Ishikawa (cell line): ENCODE measurements around the gene CFAP54.

Experiments
- CEBPB ChIP-seq: IDR thresholded peaks from 2 replicates; pipeline ENCODE4 v1.6.1; 2012
- CREB1 ChIP-seq: IDR thresholded peaks from 2 replicates; pipeline ENCODE4 v1.6.1; 2012; ENCODE audit warnings: low read depth
- EGR1 ChIP-seq: IDR thresholded peaks from 2 replicates; pipeline ENCODE4 v1.6.1; 2012
- EP300 ChIP-seq: IDR thresholded peaks from 2 replicates; pipeline ENCODE4 v1.6.1; 2012; ENCODE audit warnings: borderline replicate concordance
- FOXM1 ChIP-seq: IDR thresholded peaks from 2 replicates; pipeline ENCODE4 v1.6.1; 2012; ENCODE audit warnings: low read depth, borderline replicate concordance
- MAX ChIP-seq: IDR thresholded peaks from 2 replicates; pipeline ENCODE4 v1.6.1; 2012
- NFIC ChIP-seq: IDR thresholded peaks from 2 replicates; pipeline ENCODE4 v1.6.1; 2012
- RAD21 ChIP-seq: IDR thresholded peaks from 2 replicates; pipeline ENCODE4 v1.6.1; 2012; ENCODE audit warnings: low read depth
- REST ChIP-seq: IDR thresholded peaks from 2 replicates; pipeline ENCODE4 v1.6.1; 2012; ENCODE audit warnings: low read depth, mild to moderate bottlenecking
- TAF1 ChIP-seq: IDR thresholded peaks from 2 replicates; pipeline ENCODE4 v1.6.1; 2012; ENCODE audit warnings: low read depth, mild to moderate bottlenecking
- TCF12 ChIP-seq: IDR thresholded peaks from 2 replicates; pipeline ENCODE4 v1.6.1; 2012; ENCODE audit warnings: low read depth
- TEAD4 ChIP-seq: IDR thresholded peaks from 2 replicates; pipeline ENCODE4 v1.6.1; 2012
- YY1 ChIP-seq: IDR thresholded peaks from 2 replicates; pipeline ENCODE4 v1.6.1; 2012; ENCODE audit warnings: low read depth
- ZBTB7A ChIP-seq: IDR thresholded peaks from 2 replicates; pipeline ENCODE4 v1.6.1; 2012; ENCODE audit warnings: low read depth
- TF ChIP-seq, protein P1 (sequence below): IDR thresholded peaks from 2 replicates; pipeline ENCODE4 v1.6.1; 2012

CFAP54 gene

DNA sequence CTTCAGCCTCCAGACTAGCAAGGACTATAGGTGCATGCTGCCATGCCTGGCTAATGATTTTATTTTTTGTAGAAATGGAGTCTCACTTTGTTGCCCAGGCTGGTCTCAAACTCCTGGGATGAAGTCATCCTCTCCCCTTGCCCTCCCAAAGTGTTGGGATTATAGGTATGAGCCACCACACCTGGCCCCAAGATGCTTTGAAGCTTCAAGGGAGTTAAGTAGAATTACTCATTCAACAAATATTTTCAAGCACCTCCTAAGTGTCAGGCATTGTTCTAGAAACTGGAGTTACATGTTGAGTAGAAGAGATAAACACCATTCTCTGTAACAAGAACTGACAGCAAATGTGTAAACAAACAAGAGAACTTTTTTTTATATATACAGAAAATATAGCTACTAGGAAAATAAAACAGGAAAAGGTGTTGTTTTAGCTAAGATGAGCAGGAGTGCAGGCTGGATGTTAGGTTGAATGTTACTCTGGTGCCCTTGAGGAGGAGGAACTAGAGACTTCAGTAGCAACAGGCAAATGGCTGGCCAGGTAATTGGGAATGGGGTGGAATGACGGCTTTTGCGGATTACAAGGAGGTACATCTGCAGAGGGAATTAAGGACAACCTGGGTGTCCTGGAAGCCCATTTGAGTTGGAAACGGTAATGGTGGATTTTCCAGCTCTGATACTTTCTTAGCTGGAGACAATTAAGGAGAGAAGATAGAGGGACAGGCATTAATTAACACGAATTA lies 32.0 kb upstream of the CFAP54 start:
- TF ChIP-seq TEAD4 = peak; percentile 42; the same call in 1 of the 2 replicates
- no peak for TF ChIP-seq NFIC

DNA sequence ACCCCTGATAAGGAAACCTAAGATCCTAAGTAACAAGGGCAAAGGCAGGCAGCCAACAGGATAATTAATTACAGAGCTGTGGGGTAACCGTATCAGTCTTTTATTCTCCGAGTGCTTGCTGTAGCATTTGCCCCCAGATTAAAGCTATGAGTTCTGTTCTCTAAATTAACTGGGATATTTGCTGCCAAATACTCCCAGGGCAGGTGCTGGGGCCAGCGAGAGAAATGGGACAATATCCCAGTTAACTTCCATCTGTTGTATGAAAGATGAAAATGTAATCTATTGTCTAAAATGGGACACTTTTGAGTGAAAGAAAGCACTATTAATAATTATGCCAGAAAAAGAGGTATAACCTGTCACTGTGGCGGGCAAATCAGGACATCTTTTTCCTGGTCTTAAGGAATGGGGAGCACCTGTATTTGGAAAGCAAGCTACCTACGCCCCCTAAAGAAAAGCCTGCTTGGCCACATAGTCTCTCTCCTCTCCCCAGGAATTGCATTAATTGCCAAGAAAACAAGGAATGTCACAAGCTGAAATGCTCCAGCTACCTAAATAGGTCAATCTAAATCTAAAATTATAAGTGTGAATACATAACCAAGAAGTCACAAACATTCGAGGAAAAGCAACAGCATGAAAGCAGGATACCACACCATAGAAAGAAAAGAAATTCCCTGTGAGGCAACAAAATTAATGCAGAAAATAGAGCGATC lies 26.7 kb upstream of the CFAP54 start:
- no peak for TF ChIP-seq REST
- TF ChIP-seq CREB1 = no peak
- TF ChIP-seq TCF12 = no peak
- TF ChIP-seq FOXM1 = no peak
- TF ChIP-seq YY1 = no peak
- no peak for TF ChIP-seq TAF1
- no peak for TF ChIP-seq CEBPB
- TF ChIP-seq ZBTB7A = no peak
- no peak for TF ChIP-seq NFIC
- no peak for TF ChIP-seq EP300
- no peak for TF ChIP-seq RAD21
- no peak for TF ChIP-seq TEAD4
- TF ChIP-seq, protein P1, sequence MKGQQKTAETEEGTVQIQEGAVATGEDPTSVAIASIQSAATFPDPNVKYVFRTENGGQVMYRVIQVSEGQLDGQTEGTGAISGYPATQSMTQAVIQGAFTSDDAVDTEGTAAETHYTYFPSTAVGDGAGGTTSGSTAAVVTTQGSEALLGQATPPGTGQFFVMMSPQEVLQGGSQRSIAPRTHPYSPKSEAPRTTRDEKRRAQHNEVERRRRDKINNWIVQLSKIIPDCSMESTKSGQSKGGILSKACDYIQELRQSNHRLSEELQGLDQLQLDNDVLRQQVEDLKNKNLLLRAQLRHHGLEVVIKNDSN = no peak
- no peak for TF ChIP-seq EGR1
- no peak for TF ChIP-seq MAX

DNA sequence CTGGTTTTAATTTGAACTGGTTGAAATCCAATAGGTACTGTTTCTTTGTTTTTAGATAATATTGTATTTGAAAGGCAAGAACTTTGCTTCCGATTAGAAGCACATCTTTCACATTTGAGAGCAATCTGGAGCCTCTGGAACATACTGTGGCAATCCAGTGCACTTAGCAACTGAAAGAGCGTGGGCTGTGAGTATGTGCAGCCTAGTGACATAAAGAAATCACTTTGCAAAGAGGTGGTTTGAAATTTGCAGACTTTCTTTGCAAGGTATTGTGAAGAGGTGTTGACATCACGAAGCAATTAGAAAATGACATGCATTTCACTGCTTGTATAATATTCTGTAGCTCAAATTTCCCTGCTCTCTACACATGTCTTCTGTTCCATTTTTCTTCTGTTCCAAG lies 23.5 kb upstream of the CFAP54 start:
- TF ChIP-seq, protein P1 = no peak
- TF ChIP-seq TCF12 = no peak
- no peak for TF ChIP-seq EGR1
- no peak for TF ChIP-seq RAD21
- TF ChIP-seq NFIC = no peak
- TF ChIP-seq TEAD4 = no peak
- TF ChIP-seq YY1 = no peak
- TF ChIP-seq FOXM1 = no peak
- no peak for TF ChIP-seq REST
- TF ChIP-seq CEBPB = no peak
- no peak for TF ChIP-seq EP300

DNA sequence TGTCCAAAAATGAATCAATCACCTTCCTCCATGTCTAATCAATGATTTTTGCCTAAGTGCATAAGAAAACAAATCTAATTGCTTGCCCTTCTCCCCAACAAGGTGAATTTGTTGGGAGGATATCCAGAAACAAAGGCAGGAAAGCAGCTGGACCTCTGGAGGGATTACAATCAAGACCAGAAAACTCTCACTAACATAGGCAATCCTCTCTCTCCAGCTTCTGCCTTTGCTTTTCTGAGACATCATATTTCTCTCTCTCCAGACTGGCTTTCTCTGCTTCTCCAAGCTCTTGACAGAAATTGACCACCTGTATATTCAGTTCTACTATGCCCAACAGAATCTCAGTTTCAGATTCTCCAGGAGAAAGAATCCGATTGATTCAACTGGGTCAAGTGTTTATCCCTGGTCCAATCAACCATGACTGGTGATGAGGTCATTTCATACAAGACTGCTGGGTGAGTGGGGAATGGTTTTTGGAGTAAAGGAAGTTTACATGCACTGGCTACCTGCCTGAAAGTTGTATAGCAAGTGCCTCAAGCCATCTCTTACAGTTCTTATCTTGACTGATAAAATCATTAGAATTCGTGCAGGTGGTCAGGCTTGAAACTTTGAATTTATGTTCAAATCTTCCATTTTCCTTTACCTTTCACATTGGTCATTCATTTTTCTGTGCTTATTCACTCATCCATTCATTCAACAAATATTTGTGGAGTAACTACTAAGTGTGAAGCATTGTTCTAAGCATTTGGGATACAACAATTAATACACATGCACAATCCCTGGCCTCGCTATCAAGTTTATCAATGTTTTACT lies 22.2 kb upstream of the CFAP54 start:
- TF ChIP-seq TEAD4 (peak; percentile 39; the same call in 1 of the 2 replicates), EP300 (peak; percentile 30; the same call in 1 of the 2 replicates), FOXM1 (no peak), ZBTB7A (no peak)

- no peak for TF ChIP-seq TEAD4
- no peak for TF ChIP-seq NFIC
- TF ChIP-seq RAD21 = no peak
- no peak for TF ChIP-seq EGR1
- TF ChIP-seq CEBPB = no peak
- no peak for TF ChIP-seq TCF12
- no peak for TF ChIP-seq MAX
- TF ChIP-seq EP300 = no peak
- TF ChIP-seq TAF1 = no peak
- TF ChIP-seq FOXM1 = no peak
- no peak for TF ChIP-seq CREB1
- TF ChIP-seq REST = no peak
- TF ChIP-seq YY1 = no peak
- no peak for TF ChIP-seq ZBTB7A
- TF ChIP-seq, protein P1 = no peak
Measured at GRCh38 chr12:96471368-96472050, 17.9 kb upstream of the CFAP54 start.
